ENCODE measurements around the gene DTNB.
"Not testable (repeated sequence)": the region's sequence is repeated elsewhere in the genome, so short reads cannot be mapped to it uniquely, and the experiment has no call there.

Gene DTNB

DNA sequence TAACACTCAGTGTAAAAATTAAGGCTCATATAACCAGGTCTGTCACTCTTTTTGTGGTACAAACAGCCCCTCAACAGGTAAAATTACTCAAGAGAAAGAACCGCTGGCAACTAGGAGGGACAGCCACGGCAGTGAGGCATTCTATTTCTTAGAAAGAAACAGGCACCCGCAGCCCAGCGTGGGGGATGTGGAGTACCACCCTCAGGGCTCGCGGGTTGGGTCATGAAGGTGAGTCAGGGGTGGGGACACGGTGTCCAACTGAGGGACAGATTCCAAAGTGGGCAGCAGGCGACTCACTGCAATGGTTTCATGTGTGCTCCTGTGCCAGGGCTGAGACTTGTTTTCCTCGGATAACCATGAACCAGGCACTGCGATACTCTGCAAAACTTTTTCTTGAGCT, 129.4 kb downstream of the DTNB start:
- Mint-ChIP-seq H3K9me3 (no peaks in the 10 kb centered on the region), H3K36me3 (ENCODE audit: insufficient read depth) (no peaks in the 10 kb centered on the region), H3K4me1 (no peaks in the 10 kb centered on the region), H3K4me3 (no peak overlapping the region), H3K27me3 (no peaks in the 10 kb centered on the region), H3K27ac (ENCODE audit: low read depth) (no peak overlapping the region)
- DNase-seq (ENCODE audit: low spot score in 2 of 2), result no peak
- no peak for ATAC-seq (replicated peaks; ENCODE audit: extremely low read depth, poor library complexity, severe bottlenecking)

DNA sequence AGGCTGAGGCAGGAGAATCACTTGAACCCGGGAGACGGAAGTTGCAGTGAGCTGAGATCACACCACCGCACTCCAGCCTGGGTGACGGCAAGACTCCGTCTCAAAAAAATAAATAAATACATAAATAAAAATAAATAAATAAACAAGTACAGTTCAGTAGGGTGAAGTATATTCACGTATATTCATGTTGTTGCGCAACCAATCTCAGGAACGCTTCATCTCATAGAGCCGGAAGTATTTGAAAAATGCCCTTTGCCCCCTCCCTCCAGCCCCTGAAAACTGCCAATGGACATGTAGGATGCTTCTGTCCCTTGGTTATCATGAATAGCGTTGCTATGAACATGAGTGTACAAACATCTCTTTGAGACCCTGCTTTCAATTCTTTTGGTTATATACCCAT, 132.0 kb downstream of the DTNB start:
- H3K27me3 Mint-ChIP-seq, result no peaks in the 10 kb centered on the region
- H3K36me3 Mint-ChIP-seq (ENCODE audit: insufficient read depth), result no peaks in the 10 kb centered on the region
- no peaks in the 10 kb centered on the region for H3K9me3 Mint-ChIP-seq
- H3K4me1 Mint-ChIP-seq, result no peaks in the 10 kb centered on the region
- DNase-seq (ENCODE audit: low spot score in 2 of 2) (no peak), ATAC-seq (replicated peaks; ENCODE audit: extremely low read depth, poor library complexity, severe bottlenecking) (no peak)
- no peak overlapping the region for H3K4me3 Mint-ChIP-seq
- H3K27ac Mint-ChIP-seq (ENCODE audit: low read depth), result no peak overlapping the region

DNA sequence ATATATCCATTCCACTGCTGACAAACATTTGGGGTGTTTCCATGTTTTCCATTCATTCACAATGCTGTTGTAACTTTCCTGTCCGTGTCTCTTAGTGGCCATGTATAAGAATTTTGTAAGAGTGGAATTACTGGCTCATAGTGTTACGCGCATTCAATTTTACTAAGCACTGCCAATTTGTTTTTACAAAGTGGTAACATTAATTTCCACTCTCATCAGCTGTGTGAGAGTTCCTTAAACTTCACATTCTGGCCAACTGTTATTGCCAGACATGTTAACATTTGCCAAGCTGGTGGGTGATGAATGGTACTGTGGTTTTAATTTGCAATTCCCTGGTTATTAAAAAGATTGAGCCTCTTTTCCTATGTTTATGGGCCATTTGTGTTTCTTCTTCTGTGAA, 134.2 kb downstream of the DTNB start:
- no peak overlapping the region for H3K27ac Mint-ChIP-seq (ENCODE audit: low read depth)

DNA sequence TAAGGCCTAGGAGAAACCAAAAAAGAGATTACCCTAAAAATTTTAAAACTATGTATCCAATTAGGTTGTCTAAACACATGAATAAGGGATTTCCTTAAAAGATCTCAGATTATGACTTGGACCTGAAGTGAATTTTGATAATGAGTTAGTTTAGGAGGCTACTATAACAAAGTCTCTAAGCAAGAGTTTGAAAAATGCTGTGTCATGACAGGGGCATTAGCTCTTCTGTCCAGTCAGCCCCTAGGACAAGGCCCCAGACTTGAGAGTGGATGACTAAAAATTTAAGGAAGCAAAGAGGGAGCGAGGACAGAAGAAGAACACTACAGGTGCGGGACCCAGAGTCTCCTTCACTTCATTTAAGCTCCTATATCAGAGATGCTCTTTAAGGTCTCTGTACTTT, 135.9 kb downstream of the DTNB start:
- no peaks in the 10 kb centered on the region for H3K27me3 Mint-ChIP-seq
- H3K4me3 Mint-ChIP-seq, result no peak overlapping the region
- H3K36me3 Mint-ChIP-seq (ENCODE audit: insufficient read depth), result peaks cover 2% of the 10 kb centered on the region
- no peaks in the 10 kb centered on the region for H3K4me1 Mint-ChIP-seq
- no peak for DNase-seq (ENCODE audit: low spot score in 2 of 2)
- ATAC-seq (replicated peaks; ENCODE audit: extremely low read depth, poor library complexity, severe bottlenecking), result no peak
- H3K9me3 Mint-ChIP-seq, result no peaks in the 10 kb centered on the region
- no peak overlapping the region for H3K27ac Mint-ChIP-seq (ENCODE audit: low read depth)

More for the DNA sequence above, 134.2 kb downstream of the DTNB start:
- Mint-ChIP-seq H3K36me3 (ENCODE audit: insufficient read depth) (peaks cover 2% of the 10 kb centered on the region), H3K4me1 (no peaks in the 10 kb centered on the region), H3K9me3 (no peaks in the 10 kb centered on the region), H3K27me3 (no peaks in the 10 kb centered on the region), H3K4me3 (no peak overlapping the region)
- ATAC-seq (replicated peaks; ENCODE audit: extremely low read depth, poor library complexity, severe bottlenecking) (no peak), DNase-seq (ENCODE audit: low spot score in 2 of 2) (no peak)

DNA sequence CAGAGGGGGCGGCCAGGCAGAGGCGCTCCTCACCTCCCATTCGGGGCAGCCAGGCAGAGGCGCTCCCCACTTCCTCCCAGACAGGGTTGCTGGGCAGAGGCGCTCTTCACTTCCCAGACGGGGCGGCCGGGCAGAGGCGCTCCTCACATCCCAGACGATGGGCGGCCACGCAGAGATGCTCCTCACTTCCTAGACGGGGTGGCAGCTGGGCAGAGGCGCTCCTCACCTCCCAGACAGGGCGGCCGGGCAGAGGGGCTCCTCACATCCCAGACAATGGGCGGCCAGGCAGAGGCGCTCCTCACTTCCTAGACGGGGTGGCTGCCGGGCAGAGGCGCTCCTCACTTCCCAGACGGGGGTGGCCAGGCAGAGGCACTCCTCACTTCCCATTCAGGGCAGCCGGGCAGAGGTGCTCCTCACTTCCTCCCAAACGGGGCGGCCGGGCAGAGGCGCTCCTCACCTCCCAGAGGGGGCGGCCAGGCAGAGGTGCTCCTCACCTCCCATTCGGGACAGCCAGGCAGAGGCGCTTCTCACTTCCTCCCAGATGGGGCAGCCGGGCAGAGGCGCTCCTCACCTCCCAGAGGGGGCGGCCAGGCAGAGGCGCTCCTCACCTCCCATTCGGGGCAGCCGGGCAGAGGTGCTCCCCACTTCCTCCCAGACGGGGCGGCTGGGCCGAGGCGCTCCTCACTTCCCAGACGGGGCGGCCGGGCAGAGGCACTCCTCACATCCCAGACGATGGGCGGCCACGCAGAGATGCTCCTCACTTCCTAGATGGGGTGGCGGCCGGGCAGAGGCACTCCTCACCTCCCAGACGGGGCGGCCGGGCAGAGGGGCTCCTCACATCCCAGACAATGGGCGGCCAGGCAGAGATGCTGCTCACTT, 137.7 kb downstream of the DTNB start:
- H3K9me3 Mint-ChIP-seq; H3K27ac Mint-ChIP-seq (ENCODE audit: low read depth); H3K27me3 Mint-ChIP-seq; H3K4me1 Mint-ChIP-seq; ATAC-seq (replicated peaks; ENCODE audit: extremely low read depth, poor library complexity, severe bottlenecking); H3K36me3 Mint-ChIP-seq (ENCODE audit: insufficient read depth); DNase-seq (ENCODE audit: low spot score in 2 of 2); H3K4me3 Mint-ChIP-seq: not testable (repeated sequence)

DNA sequence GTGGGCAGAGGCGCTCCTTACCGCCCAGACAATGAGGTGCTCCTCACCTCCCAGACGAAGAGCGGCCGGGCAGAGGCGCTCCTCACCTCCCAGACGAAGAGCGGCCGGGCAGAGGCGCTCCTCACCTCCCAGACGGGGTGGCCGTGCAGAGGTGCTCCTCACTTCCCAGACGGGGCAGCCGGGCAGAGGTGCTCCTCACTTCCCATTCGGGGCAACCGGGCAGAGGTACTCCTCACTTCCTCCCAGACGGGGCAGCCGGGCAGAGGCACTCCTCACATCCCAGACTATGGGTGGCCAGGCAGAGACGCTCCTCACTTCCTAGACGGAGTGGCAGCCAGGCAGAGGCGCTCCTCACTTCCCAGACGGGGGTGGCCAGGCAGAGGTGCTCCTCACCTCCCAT, 138.4 kb downstream of the DTNB start:
- not testable (repeated sequence) for DNase-seq (ENCODE audit: low spot score in 2 of 2); H3K36me3 Mint-ChIP-seq (ENCODE audit: insufficient read depth); H3K4me1 Mint-ChIP-seq; H3K27ac Mint-ChIP-seq (ENCODE audit: low read depth); ATAC-seq (replicated peaks; ENCODE audit: extremely low read depth, poor library complexity, severe bottlenecking); H3K9me3 Mint-ChIP-seq; H3K27me3 Mint-ChIP-seq; H3K4me3 Mint-ChIP-seq

DNA sequence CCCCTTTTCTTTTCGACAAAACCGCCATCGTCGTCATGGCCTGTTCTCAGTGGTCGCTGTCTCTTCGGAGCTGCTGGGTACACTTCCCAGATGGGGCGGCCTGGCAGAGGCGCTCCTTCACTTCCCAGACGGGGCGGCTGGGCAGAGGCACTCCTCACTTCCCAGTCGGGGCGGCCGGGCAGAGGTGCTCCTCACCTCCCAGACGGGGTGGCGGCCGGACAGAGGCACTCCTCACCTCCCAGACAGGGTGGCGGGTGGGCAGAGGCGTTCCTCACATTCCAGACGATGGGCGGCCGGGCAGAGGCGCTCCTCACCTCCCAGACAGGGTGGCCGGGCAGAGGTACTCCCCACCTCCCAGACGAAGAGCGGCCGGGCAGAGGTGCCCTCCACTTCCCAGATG, 138.9 kb downstream of the DTNB start:
- no peak for DNase-seq (ENCODE audit: low spot score in 2 of 2)
- ATAC-seq (replicated peaks; ENCODE audit: extremely low read depth, poor library complexity, severe bottlenecking), result no peak
- no peaks in the 10 kb centered on the region for H3K27me3 Mint-ChIP-seq
- peaks cover 3% of the 10 kb centered on the region for H3K36me3 Mint-ChIP-seq (ENCODE audit: insufficient read depth)
- H3K9me3 Mint-ChIP-seq, result no peaks in the 10 kb centered on the region
- H3K27ac Mint-ChIP-seq (ENCODE audit: low read depth), result no peak overlapping the region
- no peaks in the 10 kb centered on the region for H3K4me1 Mint-ChIP-seq
- no peak overlapping the region for H3K4me3 Mint-ChIP-seq

DNA sequence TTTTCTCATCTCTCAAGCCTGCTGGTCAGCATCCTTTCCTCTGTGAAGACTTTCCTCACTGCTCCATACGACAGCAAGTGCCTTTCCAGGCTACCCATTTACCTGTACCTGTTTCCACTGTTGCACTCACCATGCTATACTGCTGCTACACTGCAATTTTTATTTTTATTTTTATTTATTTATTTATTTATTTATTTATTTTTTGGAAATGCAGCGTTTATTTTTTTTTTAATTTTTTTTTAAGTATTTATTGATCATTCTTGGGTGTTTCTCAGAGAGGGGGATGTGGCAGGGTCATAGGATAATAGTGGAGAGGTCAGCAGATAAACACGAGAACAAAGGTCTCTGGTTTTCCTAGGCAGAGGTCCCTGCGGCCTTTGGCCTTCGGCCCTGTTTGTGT, 139.6 kb downstream of the DTNB start:
- H3K27me3 Mint-ChIP-seq; ATAC-seq (replicated peaks; ENCODE audit: extremely low read depth, poor library complexity, severe bottlenecking); H3K27ac Mint-ChIP-seq (ENCODE audit: low read depth); H3K4me1 Mint-ChIP-seq; DNase-seq (ENCODE audit: low spot score in 2 of 2); H3K36me3 Mint-ChIP-seq (ENCODE audit: insufficient read depth); H3K4me3 Mint-ChIP-seq; H3K9me3 Mint-ChIP-seq: not testable (repeated sequence)

DNA sequence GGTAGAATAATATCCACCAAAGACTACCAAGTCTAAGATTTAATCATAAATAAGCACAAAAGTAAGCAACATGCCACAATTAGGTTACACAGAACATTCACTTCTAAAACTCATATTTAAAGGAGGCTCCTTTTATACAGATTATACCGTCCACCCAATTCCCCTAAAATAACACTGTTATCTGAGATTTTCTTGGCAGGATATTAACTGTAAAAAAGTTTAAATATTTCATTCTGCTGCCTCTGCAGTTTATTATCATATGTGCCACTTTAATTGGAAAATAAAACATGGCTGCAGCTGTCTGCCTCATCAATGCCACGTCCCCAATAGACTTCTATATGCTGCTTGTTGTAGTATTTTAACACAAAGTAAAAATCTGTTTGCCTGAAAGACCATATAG, 140.9 kb downstream of the DTNB start:
- ATAC-seq (replicated peaks; ENCODE audit: extremely low read depth, poor library complexity, severe bottlenecking), result no peak
- H3K27me3 Mint-ChIP-seq, result no peaks in the 10 kb centered on the region

DNA sequence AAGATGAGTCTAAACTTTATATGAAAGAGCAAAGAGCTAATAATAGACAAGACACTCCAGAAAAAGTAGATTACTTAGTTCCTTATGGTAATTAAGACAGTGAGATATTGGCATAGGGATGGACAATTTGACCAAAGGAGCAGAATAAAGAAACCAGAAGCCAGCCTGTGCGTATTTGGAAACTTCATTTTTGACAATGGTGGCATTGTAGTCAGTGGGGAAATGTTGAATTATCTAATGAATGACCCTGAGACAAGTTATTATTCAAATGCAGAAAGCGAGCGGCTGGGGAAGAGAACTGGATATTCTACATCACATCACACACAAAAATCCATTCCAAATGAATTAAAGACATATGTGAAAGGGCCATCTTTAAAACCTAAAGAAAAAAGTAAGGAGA, 144.3 kb downstream of the DTNB start:
- no peak overlapping the region for H3K27ac Mint-ChIP-seq (ENCODE audit: low read depth)
- no peak for DNase-seq (ENCODE audit: low spot score in 2 of 2)
- H3K36me3 Mint-ChIP-seq (ENCODE audit: insufficient read depth), result peaks cover 5% of the 10 kb centered on the region
- H3K4me3 Mint-ChIP-seq, result no peak overlapping the region
- no peaks in the 10 kb centered on the region for H3K9me3 Mint-ChIP-seq
- no peak for ATAC-seq (replicated peaks; ENCODE audit: extremely low read depth, poor library complexity, severe bottlenecking)
- no peaks in the 10 kb centered on the region for H3K4me1 Mint-ChIP-seq
- no peaks in the 10 kb centered on the region for H3K27me3 Mint-ChIP-seq

More for the DNA sequence above, 140.9 kb downstream of the DTNB start:
- no peak for DNase-seq (ENCODE audit: low spot score in 2 of 2)
- H3K27ac Mint-ChIP-seq (ENCODE audit: low read depth), result no peak overlapping the region
- no peaks in the 10 kb centered on the region for H3K4me1 Mint-ChIP-seq
- no peak overlapping the region for H3K4me3 Mint-ChIP-seq
- H3K36me3 Mint-ChIP-seq (ENCODE audit: insufficient read depth), result peaks cover 5% of the 10 kb centered on the region
- no peaks in the 10 kb centered on the region for H3K9me3 Mint-ChIP-seq

DNA sequence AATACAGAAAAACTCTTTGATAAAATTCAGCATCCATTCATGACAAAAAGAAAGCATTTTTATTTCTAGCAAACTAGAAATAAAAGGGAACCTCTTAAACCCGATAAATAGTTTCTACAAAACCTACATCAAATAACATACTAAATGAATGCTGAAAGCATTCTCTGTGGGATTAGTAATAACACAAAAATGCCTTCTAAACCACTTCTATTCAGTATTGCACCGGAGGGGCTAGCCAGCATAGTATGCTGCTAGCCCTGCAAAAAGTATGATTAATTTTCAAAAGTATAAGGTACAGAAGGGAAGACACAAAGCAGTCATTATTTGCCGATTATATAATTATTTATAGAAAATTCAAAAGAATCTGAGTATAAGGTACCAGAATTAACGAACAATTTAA, 145.2 kb downstream of the DTNB start:
- H3K36me3 Mint-ChIP-seq (ENCODE audit: insufficient read depth), result peaks cover 5% of the 10 kb centered on the region

DNA sequence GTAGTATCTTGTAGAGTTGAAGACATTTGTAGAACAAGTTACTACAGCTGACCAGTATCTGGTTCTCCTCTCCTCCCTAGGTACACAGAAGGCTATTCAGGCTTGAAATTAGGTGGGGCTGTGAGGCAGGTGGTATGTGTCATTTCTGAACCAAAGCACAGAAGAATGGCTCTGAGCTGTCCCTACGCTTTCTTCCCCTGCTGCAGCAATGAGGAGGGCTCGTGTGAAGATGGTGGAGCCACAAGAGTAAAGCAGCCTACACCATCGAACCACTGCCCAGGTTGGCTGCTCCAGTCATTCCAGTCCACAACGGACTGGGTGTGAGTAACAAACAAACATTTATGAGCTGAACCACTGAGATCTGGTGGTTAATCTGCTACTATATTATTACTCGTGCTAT, 148.9 kb downstream of the DTNB start:
- ATAC-seq (replicated peaks; ENCODE audit: extremely low read depth, poor library complexity, severe bottlenecking) (no peak), DNase-seq (ENCODE audit: low spot score in 2 of 2) (no peak)
- H3K27ac Mint-ChIP-seq (ENCODE audit: low read depth), result no peak overlapping the region
- no peak overlapping the region for H3K4me3 Mint-ChIP-seq
- no peaks in the 10 kb centered on the region for H3K9me3 Mint-ChIP-seq
- H3K36me3 Mint-ChIP-seq (ENCODE audit: insufficient read depth), result peaks cover 4% of the 10 kb centered on the region
- H3K27me3 Mint-ChIP-seq, result no peaks in the 10 kb centered on the region
- H3K4me1 Mint-ChIP-seq, result peaks cover 9% of the 10 kb centered on the region

More for the DNA sequence above, 145.2 kb downstream of the DTNB start:
- no peaks in the 10 kb centered on the region for H3K9me3 Mint-ChIP-seq
- H3K4me1 Mint-ChIP-seq, result no peaks in the 10 kb centered on the region
- H3K4me3 Mint-ChIP-seq, result no peak overlapping the region
- DNase-seq (ENCODE audit: low spot score in 2 of 2), result no peak
- no peak for ATAC-seq (replicated peaks; ENCODE audit: extremely low read depth, poor library complexity, severe bottlenecking)
- no peaks in the 10 kb centered on the region for H3K27me3 Mint-ChIP-seq
- H3K27ac Mint-ChIP-seq (ENCODE audit: low read depth), result no peak overlapping the region

DNA sequence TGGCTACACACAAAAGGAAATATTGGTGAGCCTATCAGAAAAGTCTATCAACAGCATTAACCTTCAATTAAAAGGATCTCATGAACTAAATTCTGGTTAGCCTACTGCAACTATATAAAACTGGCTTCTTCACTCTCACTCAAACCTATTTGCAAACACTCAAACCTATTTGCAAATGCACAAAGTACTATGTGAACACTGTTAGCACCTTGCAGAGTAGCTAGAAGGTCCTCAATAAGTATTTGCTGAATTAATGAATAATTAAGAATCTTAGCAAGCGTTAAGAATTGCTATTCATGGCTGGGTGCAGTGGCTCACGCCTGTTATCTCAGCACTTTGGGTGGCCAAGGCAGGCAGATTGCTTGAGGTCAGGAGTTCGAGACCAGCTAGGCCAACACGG, 150.3 kb downstream of the DTNB start:
- ATAC-seq (replicated peaks; ENCODE audit: extremely low read depth, poor library complexity, severe bottlenecking) (no peak), DNase-seq (ENCODE audit: low spot score in 2 of 2) (no peak)
- Mint-ChIP-seq H3K27ac (ENCODE audit: low read depth) (no peak overlapping the region), H3K4me3 (no peak overlapping the region), H3K36me3 (ENCODE audit: insufficient read depth) (peaks cover 2% of the 10 kb centered on the region), H3K9me3 (no peaks in the 10 kb centered on the region), H3K27me3 (no peaks in the 10 kb centered on the region), H3K4me1 (peaks cover 9% of the 10 kb centered on the region)

All from central memory CD8-positive, alpha-beta T cell (primary cell).